Vagina (tissue), 2 donors: ENCODE data around the gene NCAM2. TPM values are rescaled to one million over a fixed set of nuclear protein-coding genes. Genes with fewer than 3 reads are reported as not detected.

Experiments
- DNase-seq, 2 donors: peaks; one replicate each; pipeline ENCODE4 v3.0.0-alpha.2; 2017; ENCODE audit errors: extremely low spot score in 2 of 2
- H3K27ac ChIP-seq: fragments of 200-600 bp; sonication (generic); one replicate; pipeline ENCODE4 v1.5.1; 2019
- H3K27me3 ChIP-seq: fragments of 200-600 bp; sonication (generic); one replicate; pipeline ENCODE4 v1.5.1; 2019
- H3K36me3 ChIP-seq, 2 donors: fragments of 200-600 bp; sonication (generic); one replicate each; pipeline ENCODE4 v1.5.1; 2017 to 2019
- H3K4me1 ChIP-seq: fragments of 200-600 bp; sonication (generic); one replicate; pipeline ENCODE4 v1.5.1; 2019
- H3K4me3 ChIP-seq, 2 donors: fragments of 200-600 bp; sonication (generic); 1 replicate in 1 of 2; 2 replicates in 1 of 2; pipeline ENCODE4 v1.5.1; 2016 to 2019
- H3K9me3 ChIP-seq: fragments of 200-600 bp; sonication (generic); one replicate; pipeline ENCODE4 v1.5.1; 2019
- POLR2A ChIP-seq, 2 donors: fragments of 450-650 bp; IDR thresholded peaks; one replicate each; pipeline ENCODE4 v1.6.1; 2017; ENCODE audit warnings: antibody characterized with exemption in 2 of 2, mild to moderate bottlenecking in 2 of 2, moderate library complexity in 2 of 2
- POLR2AphosphoS5 ChIP-seq, 2 donors: sonication (generic); formaldehyde crosslinking; IDR thresholded peaks; one replicate each; pipeline ENCODE4 v1.9.0; 2017; ENCODE audit warnings: antibody characterized with exemption in 2 of 2, mild to moderate bottlenecking in 2 of 2, low read depth in 1 of 2; ENCODE audit not compliant: insufficient read depth in 1 of 2
- intact Hi-C: fragments of 100-400 bp; cut with DNase I; formaldehyde crosslinking; loops from one replicate; pipeline ENCODE4 v1.15.1; 2023
- total RNA-seq: library from RNA; depleted of rRNA; stranded (reverse); fragments of >200 nt; gene quantifications from one replicate; pipeline ENCODE4 v1.2.3, GENCODE V29; 2016
- TF ChIP-seq, protein P1 (sequence below), 3 experiments: fragments of 450-650 bp in 2 of 3; fragments of 200-600 bp in 1 of 3; sonication (generic) in 1 of 3; IDR thresholded peaks; one replicate each; pipeline ENCODE4 v1.5.1; 2017 to 2019; ENCODE audit warnings: antibody characterized with exemption in 3 of 3, mild to moderate bottlenecking in 2 of 3, moderate library complexity in 2 of 3

NCAM2 gene
- total RNA-seq, 1 donor from 2014 or later, result 4.7 TPM

DNA sequence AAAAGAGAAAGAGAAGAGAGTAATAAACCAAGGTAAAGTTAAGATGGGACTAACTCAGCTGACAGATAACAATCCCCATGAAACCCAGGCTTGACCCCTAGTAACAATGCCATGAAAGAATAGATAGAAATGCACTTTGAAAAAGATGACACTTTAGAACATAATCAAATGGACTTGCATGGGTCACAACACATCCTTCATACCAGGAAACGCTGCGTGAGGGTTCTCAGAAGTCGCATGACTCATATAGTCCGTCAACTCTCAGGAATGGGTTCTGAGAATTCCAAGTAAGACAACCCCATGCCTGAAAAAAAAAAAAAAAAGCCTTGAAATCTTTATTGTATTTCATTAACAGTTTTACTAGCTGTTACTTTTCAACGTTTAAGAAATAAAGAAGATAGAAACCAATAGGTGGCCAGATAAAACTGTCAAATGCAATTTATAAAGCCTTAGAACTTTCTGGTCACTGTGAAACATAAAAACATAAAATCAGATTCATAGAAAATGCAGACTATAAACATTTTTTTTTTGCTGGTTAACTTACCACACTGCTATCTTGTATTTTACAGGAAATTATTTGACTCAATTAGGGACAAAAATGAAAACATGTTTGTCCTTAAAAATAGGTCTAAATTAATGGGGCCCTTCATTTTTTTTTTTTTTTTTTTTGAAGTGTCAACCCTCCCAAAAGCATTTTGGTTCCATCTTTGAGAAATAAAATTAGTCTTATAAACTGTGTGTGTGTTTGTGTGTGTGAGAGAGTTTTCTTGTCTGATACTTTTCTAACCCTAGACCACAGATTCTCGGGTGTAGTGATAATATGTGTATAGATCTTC, 202.1 kb downstream of the NCAM2 start:
- H3K27me3 ChIP-seq, result no peaks in the 10 kb centered on the region
- intact Hi-C loops, result no loop called here
- peak overlapping the region; percentile 59 for H3K27ac ChIP-seq
- H3K36me3 ChIP-seq, result no peaks in the 10 kb centered on the region
- H3K4me3 ChIP-seq, result peak overlapping the region in 1 of 2 donors; percentile 15
- no peak for DNase-seq
- H3K4me1 ChIP-seq, result no peaks in the 10 kb centered on the region
- no peaks in the 10 kb centered on the region for H3K9me3 ChIP-seq
- TF ChIP-seq POLR2A (IDR thresholded peaks at IDR 0.05) (no peak), POLR2AphosphoS5 (IDR thresholded peaks at IDR 0.05; ENCODE audit: insufficient read depth in 1 of 2, low read depth in 1 of 2) (no peak)
- TF ChIP-seq, protein P1, sequence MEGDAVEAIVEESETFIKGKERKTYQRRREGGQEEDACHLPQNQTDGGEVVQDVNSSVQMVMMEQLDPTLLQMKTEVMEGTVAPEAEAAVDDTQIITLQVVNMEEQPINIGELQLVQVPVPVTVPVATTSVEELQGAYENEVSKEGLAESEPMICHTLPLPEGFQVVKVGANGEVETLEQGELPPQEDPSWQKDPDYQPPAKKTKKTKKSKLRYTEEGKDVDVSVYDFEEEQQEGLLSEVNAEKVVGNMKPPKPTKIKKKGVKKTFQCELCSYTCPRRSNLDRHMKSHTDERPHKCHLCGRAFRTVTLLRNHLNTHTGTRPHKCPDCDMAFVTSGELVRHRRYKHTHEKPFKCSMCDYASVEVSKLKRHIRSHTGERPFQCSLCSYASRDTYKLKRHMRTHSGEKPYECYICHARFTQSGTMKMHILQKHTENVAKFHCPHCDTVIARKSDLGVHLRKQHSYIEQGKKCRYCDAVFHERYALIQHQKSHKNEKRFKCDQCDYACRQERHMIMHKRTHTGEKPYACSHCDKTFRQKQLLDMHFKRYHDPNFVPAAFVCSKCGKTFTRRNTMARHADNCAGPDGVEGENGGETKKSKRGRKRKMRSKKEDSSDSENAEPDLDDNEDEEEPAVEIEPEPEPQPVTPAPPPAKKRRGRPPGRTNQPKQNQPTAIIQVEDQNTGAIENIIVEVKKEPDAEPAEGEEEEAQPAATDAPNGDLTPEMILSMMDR (IDR thresholded peaks at IDR 0.05), result no peak

DNA sequence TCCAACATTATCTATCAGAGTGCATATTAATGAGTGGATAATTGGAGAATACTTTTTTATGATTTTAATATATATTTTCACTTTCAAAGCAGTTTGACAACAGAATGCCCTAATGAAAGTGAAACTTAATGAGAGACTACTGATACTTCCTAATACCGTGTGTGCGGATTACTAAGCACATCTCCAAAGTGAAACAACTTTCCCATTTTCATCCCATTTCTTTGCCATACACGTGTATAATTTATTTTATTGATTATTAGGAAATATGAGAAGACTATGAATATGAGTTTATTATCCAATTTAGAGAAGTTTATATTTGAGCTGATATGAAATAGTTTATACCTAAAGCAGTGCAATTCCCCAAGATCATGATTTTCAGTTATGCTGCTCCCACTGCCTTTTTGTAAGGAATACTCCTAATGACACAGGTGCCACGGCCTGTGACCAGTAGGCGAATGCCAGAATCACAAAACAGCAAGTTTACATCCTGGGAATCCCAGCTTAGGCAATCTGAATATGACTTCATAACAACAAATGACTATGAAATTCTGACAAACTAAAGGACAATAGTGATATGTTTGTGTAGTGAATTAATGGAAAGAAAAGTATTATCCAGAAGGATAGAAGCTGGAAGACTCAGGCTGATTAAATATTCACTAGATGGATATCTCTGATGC, 202.9 kb downstream of the NCAM2 start:
- DNase-seq, result no peak
- H3K27ac ChIP-seq, result peak overlapping the region; percentile 59
- intact Hi-C loops, result no loop called here
- TF ChIP-seq POLR2AphosphoS5 (IDR thresholded peaks at IDR 0.05; ENCODE audit: insufficient read depth in 1 of 2, low read depth in 1 of 2) (no peak), POLR2A (IDR thresholded peaks at IDR 0.05) (no peak)
- TF ChIP-seq, protein P1 (IDR thresholded peaks at IDR 0.05), result no peak
- no peaks in the 10 kb centered on the region for H3K9me3 ChIP-seq
- H3K4me3 ChIP-seq, result peak overlapping the region in 1 of 2 donors; percentile 15
- H3K36me3 ChIP-seq, result no peaks in the 10 kb centered on the region
- no peaks in the 10 kb centered on the region for H3K27me3 ChIP-seq
- H3K4me1 ChIP-seq, result no peaks in the 10 kb centered on the region

DNA sequence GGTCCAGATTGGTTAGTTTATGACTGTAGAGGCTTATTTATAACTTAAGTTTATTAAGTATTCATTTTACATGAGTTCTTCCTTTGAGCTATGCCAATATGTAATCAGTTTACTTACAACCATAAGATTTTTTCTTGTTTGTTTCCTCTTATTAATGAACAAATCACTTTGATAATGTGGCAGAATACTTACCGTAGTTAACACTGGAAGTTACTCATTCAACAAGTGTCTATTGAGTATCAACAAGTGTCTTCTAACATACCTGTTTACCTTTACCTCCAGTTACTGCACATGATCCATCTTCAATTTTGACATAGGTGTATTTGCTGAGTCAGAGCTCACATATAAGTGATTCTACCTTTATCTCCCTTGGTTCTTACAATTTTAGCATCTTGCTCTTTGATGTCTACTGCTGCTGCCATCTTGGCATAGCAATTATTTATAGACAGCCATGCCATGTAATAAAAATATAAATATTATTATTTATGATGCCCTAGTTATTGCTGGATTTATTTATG, 205.7 kb downstream of the NCAM2 start:
- DNase-seq, result no peak
- Histone ChIP-seq H3K27ac (no peak overlapping the region), H3K9me3 (no peaks in the 10 kb centered on the region), H3K27me3 (no peaks in the 10 kb centered on the region), H3K4me3 (no peak overlapping the region), H3K36me3 (no peaks in the 10 kb centered on the region), H3K4me1 (no peaks in the 10 kb centered on the region)
- TF ChIP-seq, protein P1 (IDR thresholded peaks at IDR 0.05), result no peak
- TF ChIP-seq POLR2AphosphoS5 (IDR thresholded peaks at IDR 0.05; ENCODE audit: insufficient read depth in 1 of 2, low read depth in 1 of 2), result no peak
- no peak for TF ChIP-seq POLR2A (IDR thresholded peaks at IDR 0.05)
- intact Hi-C loops, result no loop called here

DNA sequence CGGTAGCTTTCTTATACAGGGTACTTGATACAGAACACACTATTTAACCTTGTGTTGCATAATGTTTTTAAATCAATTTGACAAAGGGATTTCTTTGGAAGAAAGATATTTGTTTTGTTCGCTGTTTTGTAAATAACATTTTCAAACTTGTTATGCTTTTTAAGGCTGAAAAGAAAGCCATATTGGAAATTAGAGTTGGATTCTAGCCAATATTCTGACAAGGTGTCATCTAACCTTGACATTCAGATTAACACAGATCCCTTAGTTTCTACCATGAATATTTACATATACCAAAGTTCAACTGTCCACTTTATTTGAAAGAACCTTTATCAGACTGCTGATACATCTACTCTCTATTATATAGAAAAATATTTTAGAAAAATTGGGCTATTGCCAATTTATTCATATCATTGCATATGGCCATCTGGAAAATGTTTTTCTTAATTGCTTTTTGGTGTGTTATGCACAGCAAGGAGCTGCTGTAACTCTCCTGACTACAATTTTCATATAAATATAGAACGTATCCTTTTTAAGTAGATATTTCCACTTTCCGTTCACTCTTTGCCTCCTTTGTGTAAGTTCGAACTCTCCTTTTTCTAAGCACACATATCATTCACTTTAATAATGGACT, 206.3 kb downstream of the NCAM2 start:
- Histone ChIP-seq H3K36me3 (no peaks in the 10 kb centered on the region), H3K4me1 (no peaks in the 10 kb centered on the region), H3K27me3 (no peaks in the 10 kb centered on the region), H3K27ac (no peak overlapping the region), H3K4me3 (no peak overlapping the region), H3K9me3 (no peaks in the 10 kb centered on the region)
- DNase-seq, result no peak
- intact Hi-C loops, result no loop called here
- TF ChIP-seq POLR2AphosphoS5 (IDR thresholded peaks at IDR 0.05; ENCODE audit: insufficient read depth in 1 of 2, low read depth in 1 of 2) (no peak), POLR2A (IDR thresholded peaks at IDR 0.05) (no peak)
- TF ChIP-seq, protein P1 (IDR thresholded peaks at IDR 0.05), result no peak
